HG03064 (cell line): ENCODE results near the gene LTC4S.
"Not testable (repeated sequence)": the region's sequence is repeated elsewhere in the genome, so short reads cannot be mapped to it uniquely, and the experiment has no call there.

Source experiments
- ATAC-seq: cut with Tn5 transposase; IDR thresholded peaks from one replicate; pipeline ENCODE4 v1.9.1; 2021; ENCODE audit warnings: low read depth; ENCODE audit not compliant: unreplicated experiment

LTC4S gene

GRCh38 chr5:179793468-179794139 is at the start of gene LTC4S:
TSS of gene LTC4S (plus strand) at chr5:179793986. CDS start at chr5:179794081, 95 bp downstream.
- no peak for ATAC-seq

DNA sequence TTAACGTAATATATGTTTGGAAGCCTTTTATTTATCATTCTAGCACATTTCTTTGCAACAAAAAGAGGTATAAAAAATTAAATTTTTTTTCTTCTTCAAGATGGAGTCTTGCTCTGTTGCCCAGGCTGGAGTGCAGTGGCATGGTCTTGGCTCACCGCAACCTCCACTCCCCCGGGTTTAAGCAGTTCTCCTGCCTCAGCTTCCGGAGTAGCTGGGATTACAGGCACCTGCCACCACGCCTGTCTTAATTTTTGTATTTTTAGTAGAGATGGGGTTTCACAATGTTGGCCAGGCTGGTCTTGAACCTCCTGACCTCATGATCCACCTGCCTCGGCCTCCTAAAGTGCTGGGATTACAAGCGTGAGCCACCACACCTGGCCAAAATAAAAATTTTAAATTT is 49.7 kb upstream of the LTC4S start:
- not testable (repeated sequence) for ATAC-seq

GRCh38 chr5:179746872-179747271 is 46.9 kb upstream of the LTC4S start:
- ATAC-seq = no peak

- ATAC-seq = no peak
Measured at GRCh38 chr5:179747811-179748210, 46.0 kb upstream of the LTC4S start.

DNA sequence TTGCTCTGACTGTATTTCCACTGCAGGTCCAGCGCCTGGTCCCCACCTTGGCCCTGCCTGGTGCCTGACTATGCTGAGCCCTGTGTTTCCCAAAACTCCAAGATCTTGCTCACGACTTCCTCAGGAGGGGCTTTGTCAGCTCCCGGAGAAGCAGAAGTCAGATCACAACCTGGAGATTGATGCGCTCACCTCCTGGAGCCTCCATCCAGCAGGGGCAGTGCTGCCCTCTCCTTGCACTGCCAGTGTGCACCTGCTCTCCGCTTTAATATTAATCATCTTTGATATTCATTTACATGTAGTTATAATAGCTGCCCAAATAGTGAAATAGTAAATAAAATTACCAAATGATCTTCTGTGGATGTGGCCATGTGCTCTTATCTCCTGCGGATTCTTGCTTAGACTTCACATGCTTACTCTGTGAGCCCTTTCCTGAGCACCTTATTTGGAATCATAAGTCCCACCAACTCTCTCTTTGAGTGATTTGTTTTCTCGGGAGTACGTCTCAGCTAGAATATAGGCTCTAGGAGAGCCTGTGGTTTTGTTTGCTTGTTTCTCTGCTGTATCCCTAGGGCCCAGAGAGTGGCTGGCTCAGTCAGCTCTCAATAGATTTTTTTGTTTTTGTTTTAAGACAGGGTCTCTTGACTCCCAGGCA is 43.8 kb upstream of the LTC4S start:
- ATAC-seq = no peak

GRCh38 chr5:179753971-179754370 is 39.8 kb upstream of the LTC4S start:
- ATAC-seq = no peak

GRCh38 chr5:179755022-179755421 is 38.8 kb upstream of the LTC4S start:
- ATAC-seq = no peak

GRCh38 chr5:179758955-179759354 is 34.8 kb upstream of the LTC4S start:
- ATAC-seq = no peak

DNA sequence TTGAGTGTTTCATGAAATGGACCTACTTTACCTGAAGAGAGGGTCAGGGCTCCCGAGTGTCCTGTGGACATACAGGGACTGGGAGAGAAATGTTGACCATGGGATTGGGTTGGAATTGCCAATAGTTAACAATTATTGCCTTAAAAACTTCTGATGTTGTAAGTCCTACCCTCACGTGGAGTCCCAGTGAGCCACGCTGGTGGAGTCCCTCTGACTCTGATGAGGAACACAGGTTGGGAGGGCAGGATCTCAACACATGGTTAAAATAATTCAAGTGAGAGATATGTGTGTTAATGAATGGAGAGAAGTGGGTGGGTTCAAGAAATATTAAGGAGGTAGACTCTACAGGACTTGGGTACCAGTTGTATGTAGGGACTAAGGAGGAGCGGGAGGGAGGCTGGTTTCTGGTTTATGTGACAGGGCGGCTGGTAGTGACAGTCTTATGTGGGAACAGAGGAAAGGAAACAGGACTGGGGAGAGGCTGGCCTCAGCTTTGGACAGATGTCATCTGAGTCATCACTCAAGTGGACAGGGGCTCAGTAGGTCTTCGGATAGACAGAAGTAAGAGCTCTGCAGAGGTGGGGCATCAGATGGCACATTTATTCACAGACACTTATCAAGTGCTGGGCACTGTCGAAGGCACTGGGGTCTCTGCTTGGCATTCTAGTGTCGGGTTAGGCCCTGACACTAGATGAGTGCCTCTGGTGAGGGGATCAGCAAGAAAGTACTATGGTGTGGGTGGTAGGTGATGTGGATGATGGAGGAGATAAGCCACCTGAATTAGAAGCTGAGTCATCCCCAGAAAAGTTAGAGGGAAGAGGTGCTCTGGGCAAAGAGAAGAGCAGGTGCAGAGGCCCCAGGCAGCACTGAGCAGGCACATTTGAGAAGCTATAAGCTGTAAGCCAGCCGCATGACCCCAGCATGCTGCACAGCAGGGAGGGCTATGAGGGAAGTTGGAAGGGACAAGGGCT is 33.9 kb upstream of the LTC4S start:
- ATAC-seq = no peak

GRCh38 chr5:179762079-179762780 is 31.6 kb upstream of the LTC4S start:
- ATAC-seq = no peak

GRCh38 chr5:179762781-179763176 is 31.0 kb upstream of the LTC4S start:
- no peak for ATAC-seq

- no peak for ATAC-seq
Measured at GRCh38 chr5:179763215-179763945, 30.4 kb upstream of the LTC4S start.

- no peak for ATAC-seq
Measured at GRCh38 chr5:179764056-179764455, 29.7 kb upstream of the LTC4S start.

- no peak for ATAC-seq
Measured at GRCh38 chr5:179765400-179765799, 28.4 kb upstream of the LTC4S start.

GRCh38 chr5:179766021-179766725 is 27.6 kb upstream of the LTC4S start:
- ATAC-seq = no peak

DNA sequence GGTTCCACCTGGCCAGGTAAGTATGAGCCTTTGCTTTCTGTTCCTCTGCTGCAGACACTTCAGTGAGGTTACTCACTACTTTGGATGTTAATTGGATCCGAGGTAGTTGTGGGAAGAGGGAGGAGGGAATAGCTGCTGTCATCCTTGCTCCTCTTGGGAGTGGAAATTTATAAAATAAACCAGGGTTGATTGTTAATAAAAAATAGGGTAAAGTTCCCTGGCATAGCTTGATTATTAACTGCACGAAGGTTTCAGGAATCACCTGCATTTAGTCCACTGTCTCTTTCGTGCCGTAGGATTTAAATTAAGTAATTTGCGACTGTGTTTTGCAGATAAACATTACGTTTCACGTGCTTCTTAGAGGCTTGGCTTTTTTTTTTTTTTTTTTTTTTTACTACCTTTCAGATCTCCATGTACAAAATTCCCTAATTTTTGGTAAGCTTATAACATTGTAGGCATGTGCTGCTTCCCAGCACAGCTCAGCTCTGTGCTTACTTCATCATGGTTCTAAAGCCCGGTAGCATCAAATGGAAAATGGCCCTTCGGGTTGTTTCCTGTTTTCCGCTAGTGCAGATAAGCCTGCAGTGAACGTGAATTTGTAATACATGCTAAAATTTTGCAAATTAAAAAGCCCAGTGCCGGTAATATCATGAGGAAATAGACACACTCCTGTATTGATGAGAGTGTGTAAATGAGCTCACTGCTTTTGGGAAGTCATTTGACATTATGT is 26.9 kb upstream of the LTC4S start:
- no peak for ATAC-seq

GRCh38 chr5:179767496-179768100 is 26.2 kb upstream of the LTC4S start:
- no peak for ATAC-seq
